Measurements from ENCODE around the gene ASPG. TPM values are rescaled to one million over a fixed set of nuclear protein-coding genes. Genes with fewer than 3 reads are reported as not detected.

Gene ASPG
- polyA plus RNA-seq, 3 donors = 0.01 TPM; not detected in 2

GRCh38 chr14:104163541-104163940, 78.0 kb downstream of the ASPG start:
- no peaks in the 10 kb centered on the region for H3K9me3 Mint-ChIP-seq
- Histone ChIP-seq H3K9ac (ENCODE audit: insufficient read depth, low read length, poor library complexity, severe bottlenecking) (no peak overlapping the region), H3K79me2 (ENCODE audit: insufficient read depth, low read length) (no peaks in the 10 kb centered on the region), H2AFZ (ENCODE audit: insufficient read depth, low read depth, low read length, poor library complexity, severe bottlenecking) (no peak overlapping the region), H3K27me3 (ENCODE audit: control insufficient read depth in 2 of 2, insufficient read depth in 2 of 2, low read length in 2 of 2) (no peaks in the 10 kb centered on the region), H3K4me1 (ENCODE audit: control insufficient read depth in 1 of 2, insufficient read depth in 2 of 2, low read length in 2 of 2) (no peaks in the 10 kb centered on the region), H4K20me1 (ENCODE audit: insufficient read depth, low read length) (no peaks in the 10 kb centered on the region), H3K4me3 (replicated peaks in 1 of 3; ENCODE audit: low read depth in 2 of 3, low read length in 3 of 3) (no peak overlapping the region), H3K4me2 (replicated peaks; ENCODE audit: extremely low read depth, low read length, poor library complexity, severe bottlenecking) (no peak overlapping the region), H3K27ac (ENCODE audit: low read depth in 1 of 2, low read length in 2 of 2) (no peak overlapping the region), H3K9me3 (replicated peaks in 1 of 2; ENCODE audit: control insufficient read depth in 1 of 2, insufficient read depth in 1 of 2, low read length in 2 of 2) (no peaks in the 10 kb centered on the region), H3K36me3 (replicated peaks in 1 of 2; ENCODE audit: control insufficient read depth in 1 of 2, insufficient read depth in 2 of 2, low read length in 2 of 2) (no peaks in the 10 kb centered on the region)
- intact Hi-C loops (cut with micrococcal nuclease) = no loop called here
- no peak for TF ChIP-seq CTCF (IDR thresholded peaks at IDR 0.05)
- no peak for DNase-seq
- peaks cover 0 to 3% (median 2%) of the 10 kb centered on the region in 3 donors for H3K27me3 Mint-ChIP-seq (ENCODE audit: low read depth in 3 of 3)
- no peak overlapping the region for H3K27ac Mint-ChIP-seq
- H3K4me1 Mint-ChIP-seq = no peaks in the 10 kb centered on the region
- H3K36me3 Mint-ChIP-seq = no peaks in the 10 kb centered on the region
- WGBS (ENCODE audit: insufficient coverage) = 92% methylated on average over 20 of the region's 21 CpGs
- H3K4me3 Mint-ChIP-seq = no peak overlapping the region

- no peak overlapping the region for H3K4me3 Mint-ChIP-seq
- WGBS (ENCODE audit: insufficient coverage) = 87% methylated on average over 19 of the region's 23 CpGs
- H3K36me3 Mint-ChIP-seq = no peaks in the 10 kb centered on the region
- Histone ChIP-seq H3K4me3 (replicated peaks in 1 of 3; ENCODE audit: low read depth in 2 of 3, low read length in 3 of 3) (no peak overlapping the region), H3K4me2 (replicated peaks; ENCODE audit: extremely low read depth, low read length, poor library complexity, severe bottlenecking) (no peak overlapping the region), H2AFZ (ENCODE audit: insufficient read depth, low read depth, low read length, poor library complexity, severe bottlenecking) (no peak overlapping the region), H3K4me1 (ENCODE audit: control insufficient read depth in 1 of 2, insufficient read depth in 2 of 2, low read length in 2 of 2) (no peaks in the 10 kb centered on the region), H4K20me1 (ENCODE audit: insufficient read depth, low read length) (no peaks in the 10 kb centered on the region), H3K9ac (ENCODE audit: insufficient read depth, low read length, poor library complexity, severe bottlenecking) (no peak overlapping the region), H3K27ac (ENCODE audit: low read depth in 1 of 2, low read length in 2 of 2) (no peak overlapping the region), H3K9me3 (replicated peaks in 1 of 2; ENCODE audit: control insufficient read depth in 1 of 2, insufficient read depth in 1 of 2, low read length in 2 of 2) (no peaks in the 10 kb centered on the region), H3K27me3 (ENCODE audit: control insufficient read depth in 2 of 2, insufficient read depth in 2 of 2, low read length in 2 of 2) (no peaks in the 10 kb centered on the region), H3K79me2 (ENCODE audit: insufficient read depth, low read length) (no peaks in the 10 kb centered on the region), H3K36me3 (replicated peaks in 1 of 2; ENCODE audit: control insufficient read depth in 1 of 2, insufficient read depth in 2 of 2, low read length in 2 of 2) (no peaks in the 10 kb centered on the region)
- no peaks in the 10 kb centered on the region for H3K9me3 Mint-ChIP-seq
- no peak overlapping the region for H3K27ac Mint-ChIP-seq
- no peaks in the 10 kb centered on the region for H3K4me1 Mint-ChIP-seq
- H3K27me3 Mint-ChIP-seq (ENCODE audit: low read depth in 3 of 3) = peaks cover 0 to 3% (median 2%) of the 10 kb centered on the region in 3 donors
- TF ChIP-seq CTCF (IDR thresholded peaks at IDR 0.05) = no peak
- intact Hi-C loops (cut with micrococcal nuclease) = no loop called here
- DNase-seq = no peak
Measured at GRCh38 chr14:104164041-104164440, 78.5 kb downstream of the ASPG start.

All from CD14-positive monocyte (primary cell).